Activated CD8-positive, alpha-beta memory T cell treated with anti-CD3 and anti-CD28 coated beads for 36 hours (primary cell): ENCODE data around the gene PCLAF. TPM values are rescaled to one million over a fixed set of nuclear protein-coding genes. Genes with fewer than 3 reads are reported as not detected.
"Not testable (repeated sequence)": the region's sequence is repeated elsewhere in the genome, so short reads cannot be mapped to it uniquely, and the experiment has no call there.

ENCODE experiments used
- CTCF ChIA-PET: fragments of 350-600 bp; sonication (Branson Sonifier 250); formaldehyde crosslinking; loops from one replicate; lab custom pipeline; 2021; ENCODE audit warnings: antibody characterized with exemption; lab: Charles Lee
- POLR2A ChIA-PET: fragments of 350-600 bp; sonication (Branson Sonifier 250); formaldehyde crosslinking; loops from one replicate; lab custom pipeline; 2021; ENCODE audit warnings: antibody characterized with exemption; lab: Charles Lee
- total RNA-seq, 2 experiments: library from RNA; stranded (reverse); gene quantifications; one replicate each; pipeline ENCODE4 v1.2.3, GENCODE V29; 2021

PCLAF gene
- total RNA-seq, 2 experiments from 2014 or later = 93.0 to 99.1 TPM

DNA sequence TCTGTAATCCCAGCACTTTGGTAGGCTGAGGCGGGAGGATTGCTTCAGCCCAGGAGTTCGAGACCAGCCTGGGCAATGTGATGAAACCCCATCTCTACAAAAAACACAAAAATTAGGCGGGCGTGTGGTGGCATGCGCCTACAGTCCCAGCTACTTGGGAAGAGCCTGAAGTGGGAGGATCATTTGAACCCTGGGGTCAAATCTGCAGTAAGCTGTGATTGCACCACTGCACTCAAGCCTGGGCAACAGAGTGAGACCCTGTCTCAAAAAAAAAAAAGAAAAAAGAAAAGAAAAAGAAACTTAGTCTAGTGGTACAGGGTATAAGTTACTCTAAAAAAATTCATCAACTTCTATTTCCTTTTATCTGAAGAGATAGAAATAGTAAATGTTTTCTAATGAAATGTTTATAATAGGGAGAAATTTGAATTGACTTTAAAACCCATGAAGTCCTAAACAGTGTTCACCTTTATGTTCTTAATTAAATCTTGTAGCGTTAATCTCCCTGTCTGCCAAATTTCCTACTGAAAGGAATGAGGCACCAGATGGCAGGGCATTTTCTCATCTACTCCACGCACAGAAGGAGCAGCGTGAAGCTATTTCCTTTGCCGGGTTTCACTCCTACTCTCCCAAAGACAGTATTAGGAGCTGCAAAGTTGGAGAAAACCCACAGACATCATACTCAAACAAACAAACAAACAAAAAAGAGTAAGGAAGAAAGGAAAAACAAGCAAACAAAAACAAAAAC, 1.9 kb downstream of the PCLAF start:
- ChIA-PET POLR2A (no interaction called here), CTCF (no interaction called here)

DNA sequence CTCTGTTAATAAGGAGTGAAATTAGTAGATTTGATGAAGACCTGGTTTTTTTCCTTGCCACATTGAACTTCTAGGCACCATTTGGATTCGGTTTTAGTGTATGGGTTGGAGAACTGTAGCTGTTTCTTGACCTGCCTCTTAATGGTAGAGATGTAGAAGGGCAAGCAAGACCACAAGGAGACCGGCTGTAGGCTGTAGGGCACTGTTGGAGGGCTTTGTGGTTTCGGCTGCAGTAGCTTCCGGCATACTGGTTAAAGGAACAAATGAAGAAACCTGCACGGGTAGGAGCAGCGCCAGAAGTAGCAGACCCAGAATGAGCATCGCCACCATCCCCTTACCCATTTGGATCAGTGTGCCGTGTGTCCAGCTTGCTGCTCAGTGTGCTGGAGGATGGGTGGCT, 7.9 kb downstream of the PCLAF start:
- ChIA-PET POLR2A (no interaction called here), CTCF (no interaction called here)

DNA sequence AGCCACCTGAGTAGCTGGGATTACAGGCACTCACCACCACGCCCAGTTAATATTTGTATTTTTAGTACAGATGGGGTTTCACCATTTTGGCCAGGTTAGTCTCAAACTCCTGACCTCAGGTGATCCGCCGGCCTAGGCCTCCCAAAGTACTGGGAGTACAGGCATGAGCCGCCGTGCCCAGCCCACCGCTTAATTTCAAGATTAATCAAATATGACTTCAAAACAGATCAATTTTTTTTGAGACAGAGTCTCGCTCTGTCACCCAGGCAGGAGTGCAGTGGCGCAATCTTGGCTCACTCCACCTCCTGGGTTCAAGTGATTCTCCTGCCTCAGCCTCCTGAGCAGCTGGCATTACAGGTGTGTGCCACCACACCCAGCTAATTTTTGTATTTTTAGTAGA, 9.9 kb downstream of the PCLAF start:
- CTCF ChIA-PET, POLR2A ChIA-PET: not testable (repeated sequence)

DNA sequence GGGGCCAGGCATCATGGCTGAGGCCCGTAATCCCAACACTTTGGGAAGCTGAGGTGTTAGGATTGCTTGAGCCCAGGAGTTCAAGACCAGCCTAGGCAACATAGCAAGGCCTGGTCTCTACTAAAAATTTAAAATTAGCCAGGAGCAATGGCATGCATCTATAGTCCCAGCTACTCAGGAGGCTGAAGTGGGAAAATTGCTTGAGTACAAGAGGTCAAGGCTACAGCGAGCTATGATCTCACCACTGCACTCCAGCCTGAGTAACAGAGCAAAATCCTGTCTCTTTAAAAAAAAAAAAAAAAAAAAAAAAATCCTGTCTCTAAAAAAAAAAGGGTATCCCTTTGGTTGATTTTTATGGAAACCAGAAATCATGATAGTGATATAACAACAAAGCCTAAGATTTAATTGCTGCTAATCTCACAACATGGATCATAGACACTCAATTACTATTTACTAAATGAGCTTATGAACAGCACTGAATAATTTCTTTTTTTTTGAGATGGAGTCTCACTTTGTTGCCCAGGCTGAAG, 12.1 kb downstream of the PCLAF start:
- ChIA-PET CTCF (interaction anchor here (0.7 kb wide), 2 partner anchors 116 to 139 kb away, joined by 3 to 5 read pairs; no protein-coding TSS in a partner anchor), POLR2A (interaction anchor here (0.5 kb wide), 1 partner anchor 35 kb away, joined by 3 read pairs; no protein-coding TSS in a partner anchor)

DNA sequence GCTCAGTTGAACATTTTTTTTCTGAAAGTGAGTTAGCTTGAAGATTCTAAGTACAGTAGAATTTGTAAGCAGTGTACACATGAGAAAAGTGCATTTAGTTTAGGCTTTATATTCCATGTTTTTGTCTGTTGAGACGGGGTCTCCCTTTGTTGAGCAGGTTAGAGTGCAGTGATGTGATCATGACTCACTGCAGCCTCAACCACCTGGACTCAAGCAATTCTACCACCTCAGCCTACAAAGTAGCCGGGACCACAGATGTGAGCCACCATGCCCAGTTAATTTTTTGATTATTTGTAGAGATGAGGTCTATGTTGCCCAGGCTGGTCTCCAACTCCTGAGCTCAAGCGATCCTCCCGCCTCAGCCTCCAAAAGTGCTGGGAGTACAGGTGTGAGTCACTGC, 20.0 kb downstream of the PCLAF start:
- POLR2A ChIA-PET = no interaction called here
- CTCF ChIA-PET = interaction anchor here (0.6 kb wide), 1 partner anchor 310 kb away, joined by 4 read pairs; no protein-coding TSS in a partner anchor

DNA sequence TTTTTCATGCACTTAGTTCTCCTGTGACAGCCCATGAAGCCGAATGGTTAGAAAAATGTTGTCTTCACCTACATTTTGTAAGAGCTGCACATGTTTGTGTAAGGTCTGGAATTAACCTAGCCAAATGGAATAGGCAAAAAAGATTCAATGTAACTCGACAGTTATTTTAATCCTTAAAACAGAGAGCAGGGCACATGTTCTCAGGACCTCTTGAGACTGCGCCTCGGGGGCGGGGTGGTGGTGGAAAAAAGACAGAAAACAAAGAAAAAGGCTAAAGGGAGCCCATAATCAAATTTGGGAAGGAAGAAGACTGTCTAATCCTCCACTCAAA, 24.6 kb downstream of the PCLAF start:
- CTCF ChIA-PET = interaction anchor here (1.0 kb wide), 1 partner anchor 110 kb away, joined by 3 read pairs; no protein-coding TSS in a partner anchor
- POLR2A ChIA-PET = no interaction called here

DNA sequence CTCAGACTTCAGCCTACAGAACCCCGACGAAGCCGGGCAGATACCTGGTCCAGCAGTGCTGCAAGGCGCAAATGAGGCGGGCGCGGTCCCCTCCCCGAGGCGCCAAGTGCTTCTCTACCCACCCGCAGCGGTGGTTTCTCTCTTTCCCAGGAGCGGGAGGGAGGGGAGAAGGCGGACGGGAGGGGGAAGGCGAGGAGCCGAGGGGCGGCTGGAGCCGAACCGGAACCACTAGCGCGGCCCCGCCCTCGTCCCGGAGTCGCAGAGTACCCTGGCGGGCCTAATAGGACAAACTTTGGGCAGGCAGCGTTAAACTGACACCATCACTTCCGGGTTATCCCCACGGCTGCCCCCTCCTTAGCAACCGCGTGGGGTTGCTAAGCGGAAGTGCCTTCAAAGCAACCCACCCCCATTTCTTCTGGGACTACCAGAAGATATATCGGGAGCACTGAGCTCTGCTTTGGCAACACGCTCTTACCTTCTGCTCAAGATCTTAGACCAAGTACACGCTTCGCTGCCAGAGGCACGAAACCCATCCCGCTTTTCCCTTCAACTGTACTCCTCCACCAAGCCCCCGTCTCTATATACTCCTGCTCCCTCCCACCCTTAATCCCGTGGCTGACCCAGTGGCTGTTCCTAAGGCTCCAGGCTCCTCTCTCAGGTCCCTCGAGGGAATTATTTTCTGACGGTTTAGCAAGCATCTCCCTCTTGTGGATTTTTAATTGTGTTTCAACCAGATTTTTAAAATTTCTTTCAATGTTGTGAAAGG, 25.1 kb downstream of the PCLAF start, which contains the start of gene CSNK1G1:
TSS of gene CSNK1G1 (minus strand) at position 230 of the 766 bp plus-strand sequence. CDS start 55,674 bp downstream, outside the sequence.
- POLR2A ChIA-PET = no interaction called here
- CTCF ChIA-PET = interaction anchor here (1.0 kb wide), 1 partner anchor 109 kb away, joined by 3 read pairs; no protein-coding TSS in a partner anchor

DNA sequence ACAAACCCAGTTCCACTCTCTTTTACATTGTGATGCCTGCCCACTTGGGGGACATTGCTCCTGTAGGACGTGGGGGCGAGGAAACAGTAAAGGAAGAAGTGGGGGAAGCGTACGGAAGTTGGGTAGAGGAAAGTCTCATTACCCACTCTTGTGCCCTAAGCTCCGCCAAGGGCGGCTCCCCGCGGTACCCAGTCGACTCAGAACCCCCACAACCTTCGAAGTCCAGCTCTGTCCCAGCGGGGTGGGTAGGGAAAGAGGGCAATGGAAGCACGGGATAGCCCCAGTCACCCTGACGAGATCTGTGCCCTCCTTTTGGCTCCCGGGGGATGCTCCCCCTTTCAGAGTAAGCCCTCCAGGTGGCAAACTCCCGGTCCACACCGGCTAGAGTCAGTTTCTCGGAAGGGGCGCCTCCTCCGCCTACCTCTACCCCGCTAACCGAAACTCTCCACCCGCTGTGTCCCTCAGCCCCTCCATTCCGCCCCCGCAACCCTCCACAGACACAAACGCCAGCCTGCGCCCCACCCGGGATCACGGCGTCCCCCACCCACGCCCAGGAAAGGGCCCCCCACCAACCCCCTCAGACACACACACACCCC, 25.8 kb downstream of the PCLAF start:
- ChIA-PET POLR2A (interaction anchor here (0.6 kb wide), 1 partner anchor 192 kb away, joined by 3 read pairs; no protein-coding TSS in a partner anchor), CTCF (interaction anchor here (1.0 kb wide), 1 partner anchor 108 kb away, joined by 3 read pairs; no protein-coding TSS in a partner anchor)

DNA sequence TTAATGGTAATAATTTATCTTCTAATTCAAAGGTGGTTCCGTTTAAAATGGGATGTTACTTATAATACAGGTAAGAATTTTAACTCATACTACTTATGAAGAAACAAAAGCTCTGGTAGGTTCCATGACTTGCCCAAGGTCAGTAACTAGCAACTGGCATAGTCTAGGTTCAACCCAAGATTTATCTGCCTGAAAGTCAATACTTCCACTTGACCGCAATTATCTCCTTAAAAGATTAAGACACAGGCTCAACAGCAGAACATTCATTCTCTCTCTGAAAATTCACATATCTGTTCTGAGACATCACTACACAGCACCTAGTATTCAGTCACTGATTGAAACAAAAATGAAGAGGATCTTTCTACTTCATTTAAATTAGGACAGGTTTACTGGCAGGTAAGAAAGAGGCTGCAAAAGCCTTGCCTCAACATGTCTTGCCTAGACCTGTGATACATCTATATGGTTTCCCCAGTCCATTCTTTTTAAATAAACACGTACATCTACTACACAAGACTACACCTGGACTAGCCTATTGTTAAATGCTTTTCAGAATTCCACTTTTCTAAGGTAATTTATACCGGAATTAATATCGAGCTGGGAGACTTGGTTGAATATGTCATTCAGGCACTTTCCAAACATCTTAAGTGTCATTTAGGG, 26.4 kb downstream of the PCLAF start:
- ChIA-PET POLR2A (interaction anchor here (0.6 kb wide), 1 partner anchor 191 kb away, joined by 3 read pairs; no protein-coding TSS in a partner anchor), CTCF (interaction anchor here (0.5 kb wide), 1 partner anchor 316 kb away, joined by 4 read pairs; no protein-coding TSS in a partner anchor)

DNA sequence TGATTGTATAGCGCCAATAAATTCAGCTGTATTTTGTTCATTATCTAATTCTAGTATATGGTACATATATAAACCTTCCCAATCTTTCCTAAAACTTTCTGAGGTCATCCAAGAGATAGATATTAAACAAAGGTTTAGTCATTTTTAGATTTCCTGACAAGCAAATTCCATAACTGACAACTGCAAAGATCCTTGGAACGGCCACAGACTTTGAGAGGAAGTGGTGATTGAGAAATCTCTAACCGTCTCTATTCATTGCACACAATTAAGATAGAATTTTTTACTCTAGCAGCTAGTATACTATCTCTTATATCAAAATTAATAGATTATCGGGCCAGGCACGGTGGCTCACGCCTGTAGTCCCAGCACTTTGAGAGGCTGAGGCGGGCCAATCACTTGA, 30.0 kb downstream of the PCLAF start:
- CTCF ChIA-PET = no interaction called here
- POLR2A ChIA-PET = no interaction called here

DNA sequence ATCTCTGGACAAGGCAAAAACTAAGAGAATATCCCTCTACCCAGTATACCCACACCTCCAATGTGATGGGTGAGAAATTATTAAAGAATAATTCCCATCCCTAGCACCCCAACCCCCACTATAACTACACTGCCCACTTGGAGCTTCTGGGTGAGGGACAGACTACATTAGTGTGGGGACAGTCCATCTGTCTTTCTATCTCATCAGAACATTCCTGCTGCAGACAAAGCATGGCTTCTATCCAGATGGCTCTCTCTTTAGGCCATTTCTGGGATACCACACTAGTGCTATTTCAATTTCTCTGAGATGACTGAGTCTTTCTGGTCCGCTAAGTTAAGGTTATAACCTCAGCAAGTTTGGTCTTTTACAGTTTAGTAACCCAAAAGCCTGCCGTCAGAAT, 31.9 kb downstream of the PCLAF start:
- POLR2A ChIA-PET = no interaction called here
- CTCF ChIA-PET = no interaction called here

DNA sequence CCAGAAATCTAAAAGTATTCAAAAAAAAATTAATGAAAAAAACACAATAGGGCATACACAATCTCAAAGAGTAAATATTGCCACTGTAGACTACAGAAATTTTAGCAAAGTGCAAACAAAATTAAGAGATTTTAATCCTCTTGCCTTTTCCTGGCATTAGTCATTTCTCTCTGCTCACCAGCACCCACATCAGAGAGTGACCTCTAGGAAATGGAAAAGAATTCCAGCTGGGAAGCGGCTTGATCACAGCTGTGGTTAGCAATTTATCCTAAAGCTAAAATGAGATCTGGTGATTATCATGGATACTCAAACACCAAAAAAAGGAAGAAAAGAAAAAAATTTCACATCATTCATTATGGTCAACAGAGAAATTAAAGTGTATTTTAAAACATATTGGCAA, 32.8 kb downstream of the PCLAF start:
- ChIA-PET CTCF (interaction anchor here (0.7 kb wide), 1 partner anchor 56 kb away, joined by 3 read pairs; no protein-coding TSS in a partner anchor), POLR2A (no interaction called here)

DNA sequence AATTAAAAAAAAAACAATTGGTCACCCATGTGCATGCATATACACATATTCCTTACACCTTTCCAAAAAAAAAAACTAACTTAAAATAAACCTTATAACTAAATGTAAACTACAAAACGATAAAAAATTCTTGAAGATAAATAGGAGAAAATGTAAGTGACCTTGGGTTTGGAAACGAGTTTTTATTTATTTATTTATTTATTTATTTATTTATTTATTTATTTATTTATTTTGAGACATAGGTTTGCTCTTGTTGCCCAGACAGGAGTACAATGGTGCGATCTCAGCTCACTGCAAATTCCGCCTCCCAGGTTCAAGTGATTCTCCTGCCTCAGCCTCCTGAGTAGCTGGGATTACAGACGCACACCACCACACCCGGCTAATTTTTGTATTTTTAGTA, 35.0 kb downstream of the PCLAF start:
- POLR2A ChIA-PET, CTCF ChIA-PET: not testable (repeated sequence)

DNA sequence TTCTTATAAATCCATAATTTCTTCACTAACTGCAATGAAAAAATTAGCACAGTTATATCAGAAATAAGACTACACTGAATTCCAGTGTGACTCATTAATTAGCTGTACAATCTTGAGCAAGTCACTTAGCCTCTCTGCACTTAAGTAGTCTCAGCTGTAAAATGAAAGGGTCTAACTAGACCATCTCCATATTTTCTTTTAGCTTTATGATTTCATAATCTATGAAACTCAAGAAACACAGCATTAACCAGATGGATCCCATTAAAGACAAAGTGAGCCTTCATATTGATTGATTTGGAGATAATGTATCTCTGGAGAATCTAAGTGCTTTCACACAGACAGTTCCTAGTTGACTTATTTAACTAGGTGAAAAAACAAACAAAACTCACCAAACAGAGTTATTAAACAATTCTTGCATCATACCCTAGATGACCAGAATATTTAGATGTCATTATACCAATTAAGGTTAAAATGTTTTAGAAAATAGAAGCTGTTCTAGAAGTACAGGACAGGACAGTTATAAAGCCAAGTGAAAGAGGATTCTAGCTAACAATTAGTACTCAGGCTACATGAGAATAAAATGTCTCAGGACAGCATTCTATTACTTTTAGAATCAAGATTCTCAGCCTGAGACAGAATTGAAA, 36.5 kb downstream of the PCLAF start:
- POLR2A ChIA-PET = no interaction called here
- CTCF ChIA-PET = no interaction called here

DNA sequence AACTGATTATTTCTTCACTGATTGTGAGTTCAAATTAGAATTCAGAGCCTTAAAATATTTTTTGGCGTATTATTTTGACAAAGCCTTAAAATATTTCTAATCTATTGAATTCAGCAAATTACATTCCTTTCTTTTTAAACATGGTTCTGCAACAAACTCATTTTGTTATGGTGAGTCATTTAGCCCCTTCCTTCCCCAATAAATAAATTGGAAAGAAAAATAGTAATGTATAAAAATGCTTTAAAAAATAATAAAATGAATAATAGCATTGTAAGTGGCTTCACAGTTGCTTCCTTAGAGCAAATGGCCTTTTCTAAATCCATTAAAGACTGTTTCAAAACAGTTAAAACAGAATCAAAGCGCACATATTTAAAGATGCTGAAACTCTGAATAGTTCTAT, 37.4 kb downstream of the PCLAF start:
- ChIA-PET POLR2A (no interaction called here), CTCF (no interaction called here)

DNA sequence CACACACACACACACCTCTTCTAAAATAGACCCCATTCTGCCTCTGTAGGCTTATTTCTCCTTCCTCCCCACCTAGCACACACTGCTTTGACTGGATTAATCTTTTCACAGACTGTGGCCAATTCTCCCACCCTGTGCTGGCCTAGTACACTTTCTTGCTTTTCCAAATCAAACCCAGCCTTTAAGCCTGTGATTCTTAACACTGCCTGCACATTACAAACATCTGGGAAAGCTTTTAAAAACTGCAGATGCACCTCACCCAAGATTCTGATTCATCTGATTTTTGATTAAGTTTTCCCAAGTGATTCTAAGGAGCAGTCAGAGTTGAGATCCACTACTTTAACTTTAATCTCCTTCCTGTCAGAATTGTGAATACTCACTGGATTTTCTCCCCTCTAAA, 38.0 kb downstream of the PCLAF start:
- ChIA-PET CTCF (interaction anchor here (0.6 kb wide), 1 partner anchor 336 kb away, joined by 3 read pairs; no protein-coding TSS in a partner anchor), POLR2A (no interaction called here)

DNA sequence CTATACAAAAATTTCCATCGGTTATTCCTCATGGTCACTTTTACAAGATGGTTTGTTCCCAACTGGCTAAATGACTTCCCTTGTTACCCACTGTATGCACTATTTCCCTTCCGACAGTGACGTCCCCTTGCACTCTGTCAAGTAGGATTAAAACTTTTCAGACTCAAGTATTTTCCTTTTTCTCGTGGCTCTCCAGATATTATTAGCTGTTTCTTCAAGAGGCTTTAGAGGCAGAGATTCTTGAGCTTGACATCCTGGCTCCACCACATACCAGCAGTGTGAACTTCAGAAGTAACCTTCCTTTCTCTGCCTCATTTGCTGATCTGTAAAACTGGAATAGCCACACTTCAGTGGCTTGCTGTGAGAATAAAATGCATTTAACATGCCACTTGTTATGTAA, 39.3 kb downstream of the PCLAF start:
- CTCF ChIA-PET = no interaction called here
- POLR2A ChIA-PET = no interaction called here

DNA sequence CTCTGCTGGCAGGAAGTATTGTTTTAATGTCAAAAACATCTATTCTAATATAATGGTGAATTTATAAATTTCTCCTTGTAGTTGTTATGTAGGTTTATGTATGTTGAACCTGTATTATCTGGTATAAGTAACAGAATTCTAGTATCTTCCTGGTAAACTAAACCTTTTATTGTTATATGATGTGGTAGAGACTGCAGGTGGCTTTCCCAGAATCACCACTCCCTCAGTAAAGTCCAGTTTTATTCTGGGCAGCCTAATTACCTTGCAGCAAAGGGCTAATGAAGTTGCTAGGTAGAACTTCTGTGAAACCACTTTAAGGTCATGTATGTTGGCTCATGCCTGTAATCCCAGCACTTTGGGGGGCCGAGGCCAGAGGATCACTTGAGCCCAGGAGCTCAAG, 40.9 kb downstream of the PCLAF start:
- CTCF ChIA-PET = no interaction called here
- POLR2A ChIA-PET = no interaction called here
